Endothelial cell (in vitro differentiated cells): ENCODE data around the gene TEAD1. TPM values are rescaled to one million over a fixed set of nuclear protein-coding genes. Genes with fewer than 3 reads are reported as not detected.
A peak's percentile ranks its signal among the peaks of the same experiment; 100 is the strongest.

Experiments
- DNase-seq: peaks from one replicate; pipeline ENCODE4 v3.0.0; 2021; ENCODE audit warnings: low spot score
- H3K27ac Mint-ChIP-seq: one replicate; pipeline ENCODE4 v1.8.0; 2021; ENCODE audit warnings: mixed read lengths, inconsistent platforms; ENCODE audit not compliant: unreplicated experiment
- H3K27me3 Mint-ChIP-seq: one replicate; pipeline ENCODE4 v1.8.0; 2021; ENCODE audit warnings: mild to moderate bottlenecking, moderate library complexity, mixed read lengths, inconsistent platforms; ENCODE audit not compliant: unreplicated experiment
- H3K36me3 Mint-ChIP-seq: one replicate; pipeline ENCODE4 v1.8.0; 2021; ENCODE audit warnings: mild to moderate bottlenecking, low read depth, mixed read lengths, inconsistent platforms; ENCODE audit not compliant: unreplicated experiment
- H3K4me1 Mint-ChIP-seq: one replicate; pipeline ENCODE4 v1.8.0; 2021; ENCODE audit warnings: mild to moderate bottlenecking, mixed read lengths, inconsistent platforms; ENCODE audit not compliant: unreplicated experiment
- H3K4me3 Mint-ChIP-seq: one replicate; pipeline ENCODE4 v1.8.0; 2021; ENCODE audit warnings: mild to moderate bottlenecking, mixed read lengths, inconsistent platforms; ENCODE audit not compliant: unreplicated experiment
- H3K9me3 Mint-ChIP-seq: one replicate; pipeline ENCODE4 v1.8.0; 2021; ENCODE audit warnings: mixed read lengths, inconsistent platforms; ENCODE audit not compliant: unreplicated experiment
- CTCF ChIP-seq: fragments of 200-600 bp; sonication (generic); IDR thresholded peaks from one replicate; pipeline ENCODE4 v1.5.0; 2021; ENCODE audit warnings: antibody characterized with exemption; ENCODE audit not compliant: unreplicated experiment
- total RNA-seq: library from RNA; stranded (reverse); fragmentation: NEBNext Ultra II Directional; extraction: Animal tissue kit (Norgen Biotek cat#: 25700); gene quantifications from one replicate; pipeline ENCODE4 v1.2.1, GENCODE V29; 2021; ENCODE audit not compliant: unreplicated experiment

TEAD1 gene
- total RNA-seq, 1 donor from 2014 or later = 54.4 TPM

- H3K9me3 Mint-ChIP-seq = no peaks in the 10 kb centered on the region
- H3K4me1 Mint-ChIP-seq = peaks cover 14% of the 10 kb centered on the region
- no peak for DNase-seq
- no peak overlapping the region for H3K27ac Mint-ChIP-seq
- H3K36me3 Mint-ChIP-seq = peaks cover 7% of the 10 kb centered on the region
- TF ChIP-seq CTCF = no peak
- H3K4me3 Mint-ChIP-seq = no peak overlapping the region
- H3K27me3 Mint-ChIP-seq = peaks cover 8% of the 10 kb centered on the region
Observed at GRCh38 chr11:12671370-12671769, 2.9 kb upstream of the TEAD1 start.

DNA sequence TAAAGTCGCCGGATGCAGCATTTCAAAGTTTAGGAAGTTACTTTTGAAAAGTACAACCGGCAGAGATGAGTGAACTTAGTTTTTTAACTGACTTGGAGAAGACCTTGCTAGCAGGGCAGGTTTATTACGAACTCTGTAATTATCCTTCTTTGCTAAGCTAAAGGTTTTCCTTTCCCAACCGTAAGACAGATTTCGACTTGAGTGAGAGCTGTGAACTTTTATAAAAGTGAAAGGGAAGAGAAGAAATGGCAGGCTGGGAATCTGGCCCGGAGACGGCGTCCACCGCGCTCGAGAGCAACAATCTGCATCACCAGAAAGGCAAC lies 659 bp upstream of the TEAD1 start:
- Mint-ChIP-seq H3K27me3 (peaks cover 8% of the 10 kb centered on the region), H3K9me3 (no peaks in the 10 kb centered on the region), H3K36me3 (peaks cover 7% of the 10 kb centered on the region), H3K27ac (peak overlapping the region; percentile 93), H3K4me1 (peaks cover 22% of the 10 kb centered on the region), H3K4me3 (peak overlapping the region; percentile 92)
- DNase-seq = no peak
- TF ChIP-seq CTCF = no peak

- DNase-seq = no peak
- TF ChIP-seq CTCF = no peak
- H3K4me3 Mint-ChIP-seq = no peak overlapping the region
- no peaks in the 10 kb centered on the region for H3K9me3 Mint-ChIP-seq
- H3K27me3 Mint-ChIP-seq = peaks cover 8% of the 10 kb centered on the region
- peaks cover 32% of the 10 kb centered on the region for H3K4me1 Mint-ChIP-seq
- H3K27ac Mint-ChIP-seq = no peak overlapping the region
- H3K36me3 Mint-ChIP-seq = peaks cover 7% of the 10 kb centered on the region
Observed at GRCh38 chr11:12674571-12674935, 332 bp downstream of the TEAD1 start.

DNA sequence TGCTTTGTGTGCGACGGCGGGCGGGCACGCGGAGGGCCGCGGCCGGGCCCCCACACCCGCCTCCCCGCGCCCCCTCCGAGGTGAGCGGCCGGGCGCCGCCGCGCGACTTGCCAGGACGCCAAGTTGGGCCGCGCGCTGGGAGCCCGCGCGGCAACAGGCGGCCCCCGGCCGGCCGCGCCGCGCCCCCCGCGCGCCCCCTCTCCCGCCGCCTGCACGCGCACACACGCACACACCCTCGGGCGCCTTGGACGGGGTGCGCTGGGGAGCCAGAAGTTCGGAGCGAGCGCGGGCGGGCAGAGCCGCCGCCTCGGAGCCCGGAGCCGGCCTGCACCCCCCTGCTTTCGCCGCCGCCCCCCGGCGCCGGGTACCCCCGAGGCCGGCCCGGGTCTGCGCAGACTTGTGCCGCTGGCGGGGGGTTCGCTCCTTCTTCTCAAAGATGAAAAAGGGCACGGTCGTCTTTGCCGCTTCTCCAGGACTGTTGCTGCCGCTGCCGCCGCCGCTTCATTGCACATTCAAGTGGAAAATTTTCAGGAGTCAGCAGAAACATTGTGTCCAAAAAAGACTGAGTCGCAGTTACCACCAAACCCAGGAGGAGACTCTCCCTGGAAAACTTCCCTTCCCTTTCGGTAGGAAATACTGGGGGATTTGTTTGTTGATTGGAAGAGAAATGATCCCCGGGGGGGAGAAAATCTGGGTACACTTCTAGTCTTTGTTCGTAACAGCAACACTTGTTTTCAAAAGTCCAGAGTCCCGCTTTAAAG lies 895 bp downstream of the TEAD1 start:
- DNase-seq = peak; percentile 28
- H3K4me1 Mint-ChIP-seq = peaks cover 34% of the 10 kb centered on the region

More for the DNA sequence above, 895 bp downstream of the TEAD1 start:
- Mint-ChIP-seq H3K27ac (peak overlapping the region; percentile 98), H3K4me3 (peak overlapping the region; percentile 98), H3K36me3 (peaks cover 7% of the 10 kb centered on the region), H3K9me3 (no peaks in the 10 kb centered on the region), H3K27me3 (peaks cover 8% of the 10 kb centered on the region)
- TF ChIP-seq CTCF = no peak
